HEK293 (cell line): ENCODE measurements around the gene EME2.

Experiments
- GLIS1 ChIP-seq: fragments of 450-650 bp; formaldehyde crosslinking; IDR thresholded peaks from 2 replicates; pipeline ENCODE4 v1.5.1; 2016; ENCODE audit warnings: missing biosample characterization, missing genetic modification characterization
- KLF9 ChIP-seq: fragments of 450-650 bp; formaldehyde crosslinking; IDR thresholded peaks from 2 replicates; pipeline ENCODE4 v1.5.1; 2016; ENCODE audit warnings: missing biosample characterization, missing genetic modification characterization, low read depth
- PATZ1 ChIP-seq: fragments of 450-650 bp; formaldehyde crosslinking; IDR thresholded peaks from 2 replicates; pipeline ENCODE4 v1.5.1; 2016; ENCODE audit warnings: missing biosample characterization, missing genetic modification characterization
- SALL2 ChIP-seq: fragments of 450-650 bp; formaldehyde crosslinking; IDR thresholded peaks from 2 replicates; pipeline ENCODE4 v1.5.0; 2017; ENCODE audit warnings: missing biosample characterization, mild to moderate bottlenecking, missing genetic modification characterization, borderline replicate concordance
- ZBTB20 ChIP-seq: fragments of 450-650 bp; formaldehyde crosslinking; IDR thresholded peaks from 2 replicates; pipeline ENCODE4 v1.5.1; 2016; ENCODE audit warnings: missing biosample characterization, missing genetic modification characterization
- ZBTB8A ChIP-seq: fragments of 450-650 bp; formaldehyde crosslinking; IDR thresholded peaks from 2 replicates; pipeline ENCODE4 v1.5.1; 2016; ENCODE audit warnings: missing biosample characterization, missing genetic modification characterization
- ZIC2 ChIP-seq: fragments of 450-650 bp; formaldehyde crosslinking; IDR thresholded peaks from 2 replicates; pipeline ENCODE4 v1.5.1; 2016; ENCODE audit warnings: missing biosample characterization, missing genetic modification characterization
- ZNF24 ChIP-seq: fragments of 450-650 bp; formaldehyde crosslinking; IDR thresholded peaks from 2 replicates; pipeline ENCODE4 v1.5.1; 2016; ENCODE audit warnings: missing biosample characterization, missing genetic modification characterization
- ZNF837 ChIP-seq: fragments of 450-650 bp; formaldehyde crosslinking; IDR thresholded peaks from 2 replicates; pipeline ENCODE4 v1.5.1; 2016; ENCODE audit warnings: missing biosample characterization, missing genetic modification characterization
- TF ChIP-seq, protein P1 (sequence below): fragments of 450-650 bp; formaldehyde crosslinking; IDR thresholded peaks from 2 replicates; pipeline ENCODE4 v1.5.1; 2016; ENCODE audit warnings: missing biosample characterization, missing genetic modification characterization
- TF ChIP-seq, protein P2 (sequence below): fragments of 450-650 bp; formaldehyde crosslinking; IDR thresholded peaks from 2 replicates; pipeline ENCODE4 v1.5.1; 2016; ENCODE audit warnings: missing biosample characterization, missing genetic modification characterization

- TF ChIP-seq ZNF837 (tag by site-specific recombination) (no peak), PATZ1 (tag by site-specific recombination) (no peak), ZBTB8A (tag by site-specific recombination) (no peak), ZIC2 (no peak), GLIS1 (no peak), KLF9 (no peak), ZBTB20 (tag by site-specific recombination) (no peak), ZNF24 (tag by site-specific recombination) (no peak), SALL2 (tag by site-specific recombination) (no peak)
- TF ChIP-seq, protein P1, sequence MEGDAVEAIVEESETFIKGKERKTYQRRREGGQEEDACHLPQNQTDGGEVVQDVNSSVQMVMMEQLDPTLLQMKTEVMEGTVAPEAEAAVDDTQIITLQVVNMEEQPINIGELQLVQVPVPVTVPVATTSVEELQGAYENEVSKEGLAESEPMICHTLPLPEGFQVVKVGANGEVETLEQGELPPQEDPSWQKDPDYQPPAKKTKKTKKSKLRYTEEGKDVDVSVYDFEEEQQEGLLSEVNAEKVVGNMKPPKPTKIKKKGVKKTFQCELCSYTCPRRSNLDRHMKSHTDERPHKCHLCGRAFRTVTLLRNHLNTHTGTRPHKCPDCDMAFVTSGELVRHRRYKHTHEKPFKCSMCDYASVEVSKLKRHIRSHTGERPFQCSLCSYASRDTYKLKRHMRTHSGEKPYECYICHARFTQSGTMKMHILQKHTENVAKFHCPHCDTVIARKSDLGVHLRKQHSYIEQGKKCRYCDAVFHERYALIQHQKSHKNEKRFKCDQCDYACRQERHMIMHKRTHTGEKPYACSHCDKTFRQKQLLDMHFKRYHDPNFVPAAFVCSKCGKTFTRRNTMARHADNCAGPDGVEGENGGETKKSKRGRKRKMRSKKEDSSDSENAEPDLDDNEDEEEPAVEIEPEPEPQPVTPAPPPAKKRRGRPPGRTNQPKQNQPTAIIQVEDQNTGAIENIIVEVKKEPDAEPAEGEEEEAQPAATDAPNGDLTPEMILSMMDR (tag by site-specific recombination) = no peak
- TF ChIP-seq, protein P2, sequence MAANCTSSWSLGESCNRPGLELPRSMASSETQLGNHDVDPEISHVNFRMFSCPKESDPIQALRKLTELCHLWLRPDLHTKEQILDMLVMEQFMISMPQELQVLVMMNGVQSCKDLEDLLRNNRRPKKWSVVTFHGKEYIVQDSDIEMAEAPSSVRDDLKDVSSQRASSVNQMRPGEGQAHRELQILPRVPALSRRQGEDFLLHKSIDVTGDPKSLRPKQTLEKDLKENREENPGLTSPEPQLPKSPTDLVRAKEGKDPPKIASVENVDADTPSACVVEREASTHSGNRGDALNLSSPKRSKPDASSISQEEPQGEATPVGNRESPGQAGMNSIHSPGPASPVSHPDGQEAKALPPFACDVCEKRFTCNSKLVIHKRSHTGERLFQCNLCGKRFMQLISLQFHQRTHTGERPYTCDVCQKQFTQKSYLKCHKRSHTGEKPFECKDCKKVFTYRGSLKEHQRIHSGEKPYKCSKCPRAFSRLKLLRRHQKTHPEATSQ (tag by site-specific recombination) = no peak
These were observed 37.9 kb downstream of the EME2 start for GRCh38 chr16:1810536-1810935.
